HG03342 (cell line): ENCODE measurements around the gene CNKSR2.
"Not testable (repeated sequence)": the region's sequence is repeated elsewhere in the genome, so short reads cannot be mapped to it uniquely, and the experiment has no call there.

ENCODE experiments used
- ATAC-seq: cut with Tn5 transposase; IDR thresholded peaks from one replicate; pipeline ENCODE4 v1.9.1; 2021; ENCODE audit warnings: mild to moderate bottlenecking, moderate library complexity; ENCODE audit not compliant: unreplicated experiment

The CNKSR2 gene

DNA sequence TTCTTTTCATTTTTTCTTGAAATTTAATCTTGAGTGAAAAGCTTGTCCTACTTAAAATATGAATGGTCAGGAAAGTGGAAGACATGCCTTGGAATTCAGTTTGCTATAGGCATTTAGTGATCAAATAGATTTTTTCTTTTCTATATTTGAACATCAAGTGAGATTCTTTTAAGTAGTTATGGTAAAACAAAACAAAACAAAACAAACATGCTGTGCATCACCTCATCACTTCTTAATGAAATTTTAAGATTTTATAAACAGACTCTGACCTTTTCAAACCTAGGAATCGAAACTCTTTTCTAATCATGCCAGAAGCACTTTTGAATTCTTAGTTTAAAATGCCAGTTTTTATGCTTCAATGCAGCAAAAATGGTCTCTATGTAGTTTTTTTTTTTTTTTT is 62.8 kb downstream of the CNKSR2 start:
- ATAC-seq, result no peak

DNA sequence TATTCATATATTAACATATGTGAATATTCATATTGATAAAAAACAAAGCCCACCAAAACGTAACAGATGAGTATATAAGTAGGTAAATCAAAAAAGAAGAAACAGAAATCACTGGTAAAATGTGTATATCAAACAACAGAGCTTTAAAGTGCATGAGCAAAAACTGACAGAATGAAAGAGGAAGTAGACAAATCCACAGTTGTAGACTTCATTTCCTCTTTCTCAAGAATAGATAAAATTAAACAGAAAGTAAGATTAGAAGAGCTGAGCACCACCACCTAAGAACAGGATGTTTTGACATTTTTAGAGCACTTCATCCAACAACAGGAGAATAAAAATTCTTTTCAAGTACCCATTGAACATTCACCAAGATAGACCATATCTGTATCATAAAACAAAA is 64.6 kb downstream of the CNKSR2 start:
- ATAC-seq, result peak; percentile 99

DNA sequence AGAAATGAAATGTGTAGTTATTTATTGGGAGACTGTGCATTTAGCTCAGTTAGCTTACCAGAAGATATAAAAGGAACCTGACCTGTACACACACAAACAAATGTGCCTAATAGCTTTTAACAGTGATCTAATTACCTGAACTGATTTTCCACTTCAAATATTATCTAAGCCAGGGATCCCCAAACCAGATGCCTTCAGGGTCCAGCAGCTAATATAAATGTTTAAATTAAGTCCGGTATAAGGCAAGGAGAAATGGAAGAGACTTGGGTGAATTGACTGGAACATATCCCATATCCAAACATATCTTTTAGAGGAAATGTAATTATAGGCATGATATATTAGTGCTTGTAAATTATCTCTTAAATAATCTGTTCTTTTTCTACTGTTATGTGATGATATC is 66.7 kb downstream of the CNKSR2 start:
- no peak for ATAC-seq

DNA sequence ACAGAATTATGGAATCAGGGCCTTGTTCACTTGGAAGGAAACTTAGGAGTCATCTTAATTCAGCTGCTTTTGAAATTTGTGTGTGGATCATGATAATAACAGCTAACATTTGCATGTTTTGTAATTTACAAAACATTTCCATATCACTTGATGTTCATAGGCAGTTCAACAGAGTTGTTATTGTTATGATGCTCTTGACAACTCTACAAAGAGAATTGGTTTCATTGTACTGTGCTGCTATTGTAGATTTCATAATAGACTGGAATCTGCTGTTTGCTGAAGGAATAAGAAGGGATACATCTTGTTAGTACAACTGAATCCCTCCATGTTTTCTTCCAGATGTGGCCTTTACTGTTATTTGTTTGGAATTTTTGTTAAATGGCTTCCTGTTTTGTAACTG is 83.5 kb downstream of the CNKSR2 start:
- ATAC-seq, result no peak

DNA sequence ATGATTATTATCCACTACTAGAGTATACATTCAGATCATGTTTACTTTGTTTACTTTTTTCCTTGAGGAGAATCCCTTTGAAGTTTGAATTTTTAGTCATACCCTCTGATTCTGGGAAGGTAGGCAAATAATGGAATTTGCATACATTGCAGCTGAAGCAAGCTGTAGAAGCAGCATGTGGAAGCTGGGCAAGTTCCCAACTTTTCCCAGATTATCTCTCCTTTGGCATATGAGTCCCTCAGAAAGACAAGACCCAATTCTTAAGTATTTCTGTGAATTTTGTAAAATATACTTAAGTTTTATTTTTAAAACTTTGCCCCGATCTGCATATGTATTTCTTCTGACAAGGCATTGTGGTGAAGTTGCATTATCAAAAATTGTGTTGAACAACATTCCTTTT is 94.9 kb downstream of the CNKSR2 start:
- ATAC-seq, result no peak

DNA sequence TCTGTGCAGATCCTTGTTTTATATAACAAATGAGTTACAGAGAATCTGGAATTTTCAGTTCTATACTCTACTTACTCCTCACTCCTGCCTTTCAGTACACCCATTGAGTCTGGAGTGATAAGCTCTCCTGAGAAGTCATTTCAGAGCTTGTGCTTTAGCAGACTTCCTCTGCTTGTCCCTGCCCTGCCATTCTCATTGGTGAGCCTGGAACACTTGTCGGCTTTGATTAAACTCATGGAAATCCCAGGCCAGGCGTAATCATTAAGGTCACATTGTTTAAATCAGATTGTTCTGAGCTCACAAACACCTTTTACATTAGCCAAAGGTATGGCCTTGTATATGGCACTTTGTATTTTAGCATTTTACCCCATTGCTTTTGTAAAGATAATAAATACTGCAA is 102.7 kb downstream of the CNKSR2 start:
- ATAC-seq, result no peak

DNA sequence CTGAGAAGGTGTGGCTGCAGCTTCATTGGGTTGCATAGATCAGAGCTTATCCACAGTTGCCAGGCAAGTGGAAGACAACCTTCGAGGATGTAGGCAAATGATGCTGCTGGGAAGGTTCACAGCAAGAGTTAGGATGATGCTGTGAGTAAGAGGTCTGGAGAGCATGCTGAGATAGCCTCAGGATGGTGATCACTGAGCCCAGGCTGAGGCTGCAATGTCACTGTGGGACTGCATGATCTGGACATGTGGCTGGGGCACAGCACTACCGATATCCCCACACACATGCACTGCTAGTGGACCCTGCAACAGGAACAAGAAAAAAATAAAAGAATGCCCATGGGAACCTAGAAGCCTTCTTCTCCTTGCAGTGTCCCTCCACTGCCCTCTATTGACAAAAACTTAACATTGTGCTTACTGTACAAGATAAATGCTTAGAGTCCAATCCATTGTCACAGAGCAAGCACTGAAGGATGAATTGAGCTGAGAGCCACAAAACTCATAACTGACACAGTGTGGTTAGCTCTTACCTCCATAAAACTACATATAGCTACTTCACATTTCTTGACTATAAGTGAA is 105.6 kb downstream of the CNKSR2 start:
- peak; percentile 96 for ATAC-seq

DNA sequence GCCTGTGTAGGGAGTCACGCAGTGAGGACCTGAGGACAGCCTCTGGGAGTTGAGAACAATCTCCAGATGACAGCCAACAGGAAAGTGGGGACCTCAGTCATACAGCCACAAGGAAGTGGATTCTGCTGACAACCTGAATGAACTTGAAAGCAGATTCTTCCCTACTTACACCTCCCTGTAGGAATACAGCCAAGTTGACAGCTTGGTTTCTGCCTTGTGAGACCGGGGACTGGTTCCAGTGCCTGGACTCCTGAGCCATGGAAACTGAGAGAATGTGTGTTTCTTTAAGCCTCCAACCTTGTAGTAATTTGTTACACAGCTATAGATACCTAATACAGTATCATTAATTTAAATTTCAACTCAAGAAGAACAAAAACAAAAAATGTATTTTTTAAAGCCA is 107.5 kb downstream of the CNKSR2 start:
- ATAC-seq, result no peak

DNA sequence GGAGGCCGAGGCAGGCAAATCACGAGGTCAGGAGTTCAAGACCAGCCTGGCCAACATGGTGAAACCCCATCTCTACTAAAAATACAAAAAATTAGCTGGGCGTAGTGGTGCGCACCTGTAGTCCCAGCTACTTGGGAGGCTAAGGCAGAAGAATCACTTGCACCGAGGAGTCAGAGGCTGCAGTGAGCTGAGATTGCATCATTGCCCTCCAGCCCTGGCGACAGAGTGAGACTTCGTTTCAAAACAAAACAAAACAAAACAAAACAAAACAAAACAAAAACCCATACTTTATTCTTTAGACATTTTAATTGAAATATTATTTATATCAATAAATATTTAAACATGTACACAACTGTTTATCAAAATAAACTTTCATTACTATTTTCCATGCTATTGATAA is 109.8 kb downstream of the CNKSR2 start:
- not testable (repeated sequence) for ATAC-seq

DNA sequence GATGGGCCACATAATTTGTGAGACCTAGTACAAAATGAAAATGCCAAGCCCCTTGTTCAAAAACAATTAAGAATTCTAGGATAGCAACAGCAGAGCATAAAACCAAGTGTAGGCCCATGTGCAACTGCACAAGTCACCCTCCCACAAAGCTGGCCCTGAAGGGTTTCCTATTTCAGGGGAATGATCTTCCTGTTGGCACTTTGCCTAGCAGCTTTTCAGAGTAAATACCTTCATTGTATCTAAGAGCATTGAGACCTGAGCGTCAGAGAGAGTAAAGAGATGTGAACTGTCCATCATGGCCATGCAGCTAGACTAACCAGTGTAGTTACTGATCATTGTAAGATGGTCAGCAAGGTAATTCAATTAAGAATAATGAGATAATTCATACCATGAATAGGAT is 113.6 kb downstream of the CNKSR2 start:
- no peak for ATAC-seq

DNA sequence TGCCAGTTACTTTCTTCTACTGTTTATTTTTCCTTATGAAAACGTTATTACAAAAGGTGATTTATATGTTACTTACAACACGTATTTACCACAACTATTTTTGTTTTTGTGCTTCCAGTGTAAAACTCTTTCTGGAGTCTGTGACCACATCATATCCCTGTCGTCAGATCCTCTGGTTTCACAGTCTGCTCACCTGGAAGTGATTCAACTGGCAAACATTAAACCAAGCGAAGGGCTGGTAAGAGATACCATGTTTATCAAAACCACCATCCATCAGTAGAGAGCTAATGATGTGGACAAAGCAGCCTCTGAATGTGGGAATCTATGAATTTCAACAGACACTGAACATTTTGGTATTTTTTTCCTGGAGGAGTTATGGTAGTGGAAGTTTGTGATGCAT is 116.1 kb downstream of the CNKSR2 start:
- ATAC-seq, result no peak

DNA sequence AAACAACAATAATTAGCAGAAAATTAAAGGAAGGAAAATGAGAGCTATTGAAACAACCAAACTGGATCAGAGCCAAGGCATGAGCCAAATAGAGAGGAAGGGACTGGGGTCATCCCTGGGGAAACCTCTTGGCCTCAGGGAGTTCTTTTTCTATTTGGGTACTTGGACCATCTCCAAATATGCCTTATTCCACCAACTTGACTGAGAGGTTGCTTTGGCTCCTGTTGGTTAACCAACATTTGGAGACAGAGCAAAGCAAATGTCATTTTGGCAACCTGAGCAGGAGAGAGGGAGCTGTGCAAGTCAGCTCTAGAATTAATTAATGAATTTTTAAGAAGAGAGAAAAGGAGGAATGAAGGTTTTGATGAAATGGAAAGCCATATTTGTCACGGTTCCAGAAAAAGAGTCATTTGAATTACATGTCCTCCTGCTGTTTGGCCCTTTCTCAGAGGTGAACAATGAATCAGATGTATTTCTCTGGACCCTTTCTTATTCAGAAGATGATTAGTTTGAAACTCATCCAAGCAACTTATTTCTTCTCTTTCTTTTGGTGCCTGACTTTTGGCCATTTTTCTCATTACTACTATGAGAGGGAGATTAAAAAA is 119.1 kb downstream of the CNKSR2 start:
- ATAC-seq, result no peak

DNA sequence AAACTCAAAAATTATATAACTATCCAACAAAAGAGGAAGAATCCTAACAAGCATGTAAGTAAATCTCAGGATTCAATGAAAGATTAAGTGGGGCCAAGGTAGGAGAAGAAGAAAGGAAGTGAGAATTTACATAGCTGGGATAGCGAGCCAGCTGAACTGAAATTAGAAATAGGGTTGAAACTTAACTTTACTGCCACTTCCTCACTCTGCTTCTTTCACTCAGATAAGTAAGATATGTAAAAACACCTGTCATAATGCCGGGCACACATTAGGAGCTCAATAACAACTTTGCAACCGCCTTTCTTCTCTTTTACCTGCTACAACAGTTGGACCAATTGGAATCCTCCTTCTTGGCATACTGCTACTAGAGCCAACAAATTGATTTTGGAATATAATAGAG is 129.4 kb downstream of the CNKSR2 start:
- ATAC-seq, result peak; percentile 86

DNA sequence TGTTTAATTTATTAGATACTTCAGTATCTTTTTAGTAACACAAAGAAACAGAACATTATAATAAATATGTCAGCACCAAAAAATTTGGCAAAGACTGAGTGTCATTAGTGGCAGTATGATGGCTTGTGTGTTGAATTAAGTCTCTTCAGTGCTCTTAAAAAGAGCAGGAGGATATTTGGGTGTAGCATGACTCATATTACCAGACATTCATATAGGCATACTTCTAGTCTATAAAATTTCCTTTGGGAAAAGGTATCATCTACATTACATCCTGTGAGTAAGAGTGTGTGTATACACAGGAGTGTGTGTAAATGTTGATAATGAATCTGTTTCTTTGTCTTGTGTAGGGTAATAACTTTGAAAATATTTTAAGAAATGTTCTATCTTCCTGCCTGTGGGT is 135.7 kb downstream of the CNKSR2 start:
- ATAC-seq, result no peak

DNA sequence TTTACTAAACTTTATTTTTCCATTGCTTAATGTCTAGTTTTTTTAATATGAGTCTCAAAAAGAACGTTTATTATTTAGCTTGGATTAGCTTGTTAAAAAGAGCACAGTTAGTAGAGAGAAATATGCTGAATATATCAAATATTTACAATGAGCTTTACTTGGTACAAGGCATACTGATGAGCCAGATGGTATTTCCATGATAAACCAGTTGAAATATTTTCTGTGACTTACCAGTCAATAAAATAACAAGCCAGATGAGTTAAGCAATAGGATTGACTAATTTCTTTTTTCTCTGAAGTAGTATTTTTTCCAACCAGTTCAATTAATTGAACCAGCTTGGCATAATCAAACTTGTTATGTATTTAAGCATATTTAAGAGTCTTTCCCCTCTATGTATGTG is 149.8 kb downstream of the CNKSR2 start:
- ATAC-seq, result no peak

DNA sequence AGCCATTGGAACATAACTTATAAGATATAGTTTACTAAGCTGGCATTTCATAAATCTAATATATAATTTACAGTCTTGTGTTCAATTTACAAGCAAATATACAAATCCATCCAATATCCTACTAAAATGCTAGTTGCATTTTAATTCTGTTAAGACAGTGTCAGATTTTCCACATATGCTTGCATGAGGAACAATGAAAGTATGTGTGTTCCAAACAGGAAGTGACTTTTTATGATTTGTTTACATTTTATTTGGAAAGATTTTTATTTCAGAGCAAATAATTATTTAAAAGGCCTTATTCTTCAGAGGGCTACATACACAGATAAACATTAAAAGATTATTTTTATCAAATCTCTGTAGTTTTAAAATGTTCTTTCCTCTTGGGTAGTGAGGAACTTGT is 153.9 kb downstream of the CNKSR2 start:
- ATAC-seq, result no peak

DNA sequence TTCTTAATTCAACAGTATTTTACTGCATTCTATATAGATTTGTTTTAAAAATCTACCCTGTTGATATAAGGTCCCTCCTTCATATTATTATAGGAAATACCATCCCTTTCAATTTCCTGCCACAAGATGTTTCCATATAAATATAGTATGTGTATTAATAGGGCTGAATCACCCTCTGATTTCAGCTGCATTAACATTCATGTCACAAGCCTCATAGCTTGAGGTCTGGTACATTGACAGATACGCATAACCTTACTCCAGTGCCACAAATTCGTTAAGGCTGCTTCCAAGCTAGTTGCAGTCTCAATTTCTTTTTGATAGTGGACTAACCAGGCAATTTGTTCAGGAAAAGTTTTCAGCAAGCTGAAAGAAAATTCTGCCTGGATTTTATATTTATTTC is 155.6 kb downstream of the CNKSR2 start:
- no peak for ATAC-seq

DNA sequence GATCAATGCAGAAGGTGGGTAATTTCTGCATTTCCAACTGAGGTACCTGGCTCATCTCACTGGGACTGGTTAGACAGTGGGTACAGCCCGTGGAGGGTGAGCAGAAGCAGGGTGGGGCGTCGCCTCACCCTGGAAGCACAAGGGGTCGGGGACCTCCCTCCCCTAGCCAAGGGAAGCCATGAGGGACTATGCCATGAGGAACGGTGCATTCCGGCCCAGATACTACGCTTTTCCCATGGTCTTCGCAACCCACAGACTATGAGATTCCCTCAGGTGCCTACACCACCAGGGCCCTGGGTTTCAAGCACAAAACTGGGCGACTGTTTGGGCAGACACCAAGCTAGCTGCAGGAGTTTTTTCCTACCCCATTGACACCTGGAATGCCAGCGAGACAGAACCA is 170.4 kb downstream of the CNKSR2 start:
- not testable (repeated sequence) for ATAC-seq

DNA sequence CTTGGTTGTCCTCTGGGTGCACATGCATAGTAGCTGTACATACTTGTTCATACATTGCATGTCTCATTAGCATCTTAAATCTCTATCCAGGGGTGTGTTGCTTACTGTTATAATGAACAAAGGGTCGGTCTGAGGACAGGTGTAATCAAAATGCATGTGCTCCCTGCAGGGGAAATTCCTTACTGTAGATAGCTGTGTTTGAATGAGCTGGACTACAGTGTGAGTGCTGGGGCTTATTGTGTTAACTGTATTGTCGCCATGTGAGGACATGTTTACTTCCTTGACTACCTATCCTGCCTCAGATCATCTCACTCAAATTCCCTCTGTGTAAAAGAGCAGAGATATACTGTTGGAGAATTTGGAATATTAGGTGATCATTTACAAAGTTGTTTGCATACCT is 185.2 kb downstream of the CNKSR2 start:
- ATAC-seq, result no peak

DNA sequence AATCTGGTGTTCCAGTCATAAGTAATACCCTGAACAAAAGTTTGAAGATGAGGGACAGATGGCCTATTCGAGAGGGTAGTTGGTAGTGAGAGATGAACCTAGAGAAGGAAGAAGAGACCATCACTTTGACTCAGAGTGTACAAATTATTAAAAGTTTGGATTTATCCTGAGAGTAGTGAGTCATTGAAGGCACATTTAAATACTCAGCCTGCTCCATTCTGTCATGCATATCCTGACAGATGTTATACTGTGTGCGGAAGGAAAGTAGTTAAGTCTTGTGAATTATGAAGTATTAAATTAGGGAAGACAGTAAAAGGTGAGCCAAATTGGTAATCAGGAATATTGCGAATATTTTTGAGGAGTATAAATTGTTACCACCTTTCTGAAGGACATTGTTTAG is 190.8 kb downstream of the CNKSR2 start:
- ATAC-seq, result no peak

DNA sequence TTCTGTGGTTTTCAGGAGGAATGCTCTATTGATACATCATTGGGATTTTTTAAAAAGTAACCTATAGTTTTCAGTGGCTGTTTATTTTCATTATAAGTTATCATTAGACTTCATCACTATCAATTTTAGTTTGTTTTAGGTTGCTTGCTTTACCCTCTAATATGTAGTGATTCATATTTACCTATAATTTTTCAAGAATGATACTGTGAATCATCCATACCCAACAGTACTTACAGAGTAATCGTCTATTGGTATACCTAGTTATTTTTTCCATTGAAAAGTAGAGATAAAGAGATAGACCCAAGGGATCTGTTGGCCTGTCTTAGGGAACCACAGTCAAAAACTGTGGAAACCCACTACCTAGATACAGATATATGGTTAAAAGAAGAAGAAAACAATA is 200.6 kb downstream of the CNKSR2 start:
- no peak for ATAC-seq

DNA sequence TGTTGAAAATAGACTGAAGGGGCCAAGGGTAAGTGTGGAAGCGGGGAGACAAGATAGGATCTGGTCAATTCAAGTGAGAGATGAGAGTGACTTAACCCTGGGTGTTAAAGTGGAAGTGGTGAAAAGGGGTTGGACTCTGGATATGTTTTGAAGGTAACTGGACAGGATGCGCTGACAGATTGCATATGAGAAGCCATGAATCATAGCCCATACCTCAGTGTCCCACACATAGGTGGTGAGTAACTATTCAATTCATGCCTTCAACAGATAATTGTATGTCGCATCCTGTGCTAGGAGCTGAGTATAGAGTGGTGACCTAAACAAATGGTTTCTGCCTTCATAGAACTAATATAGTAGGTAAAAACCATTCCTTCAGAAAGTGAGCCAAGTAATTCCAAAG is 207.3 kb downstream of the CNKSR2 start:
- no peak for ATAC-seq

DNA sequence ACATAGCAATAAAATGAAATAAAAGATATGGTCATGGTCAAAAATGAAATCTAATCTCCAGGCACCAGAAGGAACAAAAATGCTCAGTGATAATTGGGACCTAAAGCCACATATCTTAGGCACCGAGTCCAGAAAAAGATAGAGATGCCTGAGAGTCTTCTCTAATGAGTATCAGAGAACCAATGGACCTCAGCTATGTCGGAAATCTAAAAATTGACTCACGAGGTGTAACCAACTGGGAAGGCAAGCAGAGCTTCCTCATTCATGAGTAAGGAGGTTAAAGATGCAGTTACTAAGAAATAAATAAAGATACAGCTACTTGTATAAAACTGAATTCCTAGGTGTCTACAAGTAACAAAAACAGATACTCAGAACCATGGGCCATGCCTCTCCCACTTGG is 211.8 kb downstream of the CNKSR2 start:
- no peak for ATAC-seq
